GM21390 (cell line): ENCODE results near the gene IFT122.
"Not testable (repeated sequence)": the region's sequence is repeated elsewhere in the genome, so short reads cannot be mapped to it uniquely, and the experiment has no call there.

Source experiments
- ATAC-seq: cut with Tn5 transposase; IDR thresholded peaks from one replicate; pipeline ENCODE4 v1.9.1; 2021; ENCODE audit not compliant: unreplicated experiment

The IFT122 gene

DNA sequence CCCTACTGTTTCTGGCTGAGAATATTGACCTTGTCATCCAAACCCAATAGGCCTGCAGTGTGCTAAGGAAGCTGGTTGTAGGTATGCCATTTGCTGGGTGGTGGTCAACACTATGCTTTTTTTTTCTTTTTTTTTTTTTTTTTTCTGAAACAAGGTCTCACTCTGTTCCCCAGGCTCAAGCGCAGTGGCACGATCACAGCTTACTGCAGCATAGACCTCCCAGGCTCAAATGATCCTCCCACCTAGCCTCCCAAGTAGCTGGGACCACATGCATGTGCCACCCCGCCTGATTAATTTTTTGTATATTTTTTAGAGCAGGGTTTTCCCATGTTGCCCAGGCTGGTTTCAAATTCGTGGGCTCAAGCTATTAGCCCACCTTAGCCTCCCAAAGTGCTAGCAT, 52.7 kb downstream of the IFT122 start:
- no peak for ATAC-seq

DNA sequence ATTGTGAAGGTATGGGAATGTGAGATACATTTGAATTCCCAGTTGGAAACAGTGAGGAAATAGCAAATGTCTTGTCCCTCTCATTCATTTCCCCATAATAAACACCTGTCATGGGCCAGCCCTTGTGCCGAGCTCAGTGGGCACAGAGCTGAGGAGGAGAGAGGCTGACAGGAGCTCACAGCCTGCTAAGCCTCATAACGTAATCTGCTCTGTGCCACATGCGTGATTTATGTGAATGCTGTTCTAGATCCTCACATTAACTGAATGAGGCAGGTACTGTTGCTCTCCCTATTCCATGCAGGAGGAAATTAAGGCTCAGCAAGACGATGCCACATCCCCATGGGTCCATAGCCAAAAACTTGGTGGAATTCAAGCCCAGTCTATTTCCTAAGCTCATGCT, 53.2 kb downstream of the IFT122 start:
- ATAC-seq = no peak

DNA sequence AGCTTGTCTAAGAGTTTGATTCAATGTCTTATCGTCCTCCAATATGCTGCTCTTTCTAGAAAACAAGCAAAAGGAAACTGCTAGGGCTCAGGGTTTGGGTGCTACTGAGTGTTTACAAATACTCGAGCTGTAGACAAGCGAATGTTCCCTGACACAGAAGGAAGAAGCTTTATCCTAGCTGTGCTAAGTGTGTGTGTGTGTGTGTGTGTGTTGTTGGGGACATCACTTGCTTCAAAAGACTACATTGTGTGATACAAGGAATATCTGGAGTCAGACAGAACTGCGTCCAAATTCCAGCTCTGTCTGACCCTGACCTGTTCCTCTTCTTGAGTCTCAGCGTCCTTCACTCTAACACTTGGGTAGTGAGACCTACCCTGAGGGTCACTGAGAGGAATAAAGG, 54.5 kb downstream of the IFT122 start:
- ATAC-seq = not testable (repeated sequence)

DNA sequence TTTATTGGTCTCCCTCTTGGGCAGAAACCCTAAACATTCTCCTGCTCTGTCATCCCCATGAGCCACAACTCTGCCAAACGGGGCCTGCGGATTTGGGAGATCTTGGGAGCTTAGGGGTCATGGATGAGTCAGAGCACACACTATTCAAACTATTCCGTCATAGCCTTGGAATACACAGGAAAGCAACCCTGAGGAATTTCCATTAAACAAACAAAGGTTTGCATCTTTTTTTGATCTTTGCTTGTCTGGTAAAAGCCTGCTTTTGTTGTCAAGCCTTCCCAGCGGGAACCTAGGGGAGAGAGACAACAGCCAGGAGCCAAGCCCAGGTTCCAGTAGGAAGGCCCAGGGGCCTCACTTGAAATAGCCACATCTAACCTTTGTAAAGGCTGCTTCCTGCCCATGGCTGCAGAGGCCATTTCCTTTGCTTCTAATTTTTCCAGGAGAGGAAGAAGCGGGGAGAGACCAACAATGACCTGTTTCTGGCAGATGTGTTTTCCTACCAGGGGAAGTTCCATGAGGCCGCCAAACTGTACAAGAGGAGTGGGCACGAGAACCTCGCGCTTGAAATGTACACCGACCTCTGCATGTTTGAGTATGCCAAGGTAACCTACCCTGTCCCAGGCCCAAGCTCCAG, 55.1 kb downstream of the IFT122 start:
- ATAC-seq = not testable (repeated sequence)

DNA sequence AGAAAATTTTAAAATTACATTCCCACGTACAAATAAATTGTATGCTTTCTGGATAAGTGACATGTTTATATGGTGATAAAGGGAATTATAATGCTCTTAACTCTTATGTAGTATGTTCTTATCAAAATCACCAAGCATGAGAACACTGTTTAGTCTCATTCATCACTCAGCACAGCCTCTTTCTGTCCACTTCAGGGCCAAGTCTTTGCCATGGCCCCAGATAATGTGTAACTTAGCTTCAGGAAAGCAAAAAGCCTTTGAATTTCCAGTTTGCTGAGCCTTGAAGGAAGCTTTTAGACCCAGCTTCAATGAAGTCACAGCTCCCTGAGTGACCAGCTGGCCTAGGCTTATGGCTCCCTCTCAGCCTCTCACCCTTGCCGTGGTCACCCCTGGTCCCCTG, 57.9 kb downstream of the IFT122 start:
- ATAC-seq = not testable (repeated sequence)

DNA sequence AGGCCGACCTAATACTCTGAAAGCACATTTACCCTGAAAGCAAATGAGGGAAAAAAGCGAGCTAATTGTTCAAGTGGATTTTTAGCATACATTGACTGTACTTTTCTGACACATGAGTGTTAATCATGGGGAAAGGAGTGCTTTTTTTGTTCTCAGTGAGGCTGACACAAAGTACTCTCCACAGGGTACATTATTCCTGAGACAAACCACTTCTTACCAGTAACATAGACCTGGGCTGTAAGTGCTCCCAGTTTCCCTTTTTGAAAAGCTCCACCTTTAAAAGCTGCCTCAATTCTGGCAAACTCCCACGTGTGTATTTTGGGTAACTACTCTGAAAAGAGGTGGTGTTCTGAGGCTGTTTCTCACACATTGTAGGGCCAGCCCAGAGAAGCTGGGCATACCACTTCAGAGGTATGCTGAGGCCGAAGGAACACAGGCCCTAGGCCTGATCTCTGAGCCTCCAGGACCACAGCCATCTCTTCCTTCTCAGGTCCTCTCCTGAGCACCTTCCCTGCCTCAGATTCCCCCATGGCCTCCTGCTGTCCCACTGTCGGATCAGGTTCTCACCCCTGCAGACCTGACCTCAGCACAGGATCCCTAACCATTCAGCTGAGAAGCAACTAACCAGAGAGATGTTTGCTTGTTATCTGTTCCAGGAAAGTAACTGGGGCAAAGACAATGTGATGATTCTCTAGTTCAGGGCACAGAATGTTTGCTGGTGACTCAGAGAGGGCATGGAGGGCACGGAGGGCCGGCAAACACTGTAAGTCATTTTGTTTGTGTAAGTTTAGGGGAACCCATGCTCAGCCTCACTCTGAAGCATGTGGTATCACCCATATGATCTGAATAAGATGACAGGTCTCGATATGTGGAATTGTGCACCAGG, 58.8 kb downstream of the IFT122 start:
- ATAC-seq = not testable (repeated sequence)

DNA sequence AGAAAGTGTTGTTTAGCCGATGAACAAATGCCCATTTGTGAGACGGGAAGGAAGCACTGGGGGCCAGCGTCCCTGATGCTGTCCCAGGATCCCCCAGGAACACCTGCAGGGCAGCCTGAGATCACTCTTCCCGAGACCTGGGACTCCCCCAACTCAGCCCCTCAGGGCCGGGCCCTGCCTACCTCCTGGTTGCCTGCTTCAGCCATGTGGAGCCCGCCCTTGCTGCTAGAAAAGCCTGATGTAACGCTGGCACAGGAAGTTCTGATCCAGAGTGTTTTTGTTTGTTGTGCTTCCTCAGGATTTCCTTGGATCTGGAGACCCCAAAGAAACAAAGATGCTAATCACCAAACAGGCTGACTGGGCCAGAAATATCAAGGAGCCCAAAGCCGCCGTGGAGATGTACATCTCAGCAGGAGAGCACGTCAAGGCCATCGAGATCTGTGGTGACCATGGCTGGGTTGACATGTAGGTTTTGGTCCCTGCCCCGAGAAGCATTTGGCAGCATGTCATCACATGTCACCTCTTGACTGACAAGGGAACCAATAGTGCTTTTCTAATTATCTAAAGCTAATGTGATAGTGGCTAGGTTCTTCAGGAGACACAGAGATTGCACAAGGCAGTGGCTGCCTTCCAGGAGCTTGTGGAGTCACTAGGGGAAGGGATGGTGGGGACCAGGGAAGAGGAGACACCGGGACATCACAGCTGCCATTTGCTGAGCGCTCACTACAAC, 59.7 kb downstream of the IFT122 start:
- not testable (repeated sequence) for ATAC-seq

DNA sequence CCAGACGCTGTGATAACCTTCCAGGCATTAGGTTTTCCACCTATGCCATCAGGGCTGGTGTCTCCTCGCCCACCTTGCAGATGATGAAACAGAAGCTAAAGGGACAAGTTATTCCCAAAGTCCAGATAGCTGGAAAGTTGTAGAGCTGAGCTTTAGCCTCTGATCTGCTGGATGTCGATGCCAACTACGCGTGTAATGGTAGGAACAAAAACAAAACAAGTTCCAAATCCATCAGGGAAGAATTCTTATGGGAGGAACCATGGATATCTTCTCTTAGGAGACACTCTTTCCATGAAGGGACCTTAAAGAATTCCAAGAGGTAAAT, 60.3 kb downstream of the IFT122 start:
- no peak for ATAC-seq

DNA sequence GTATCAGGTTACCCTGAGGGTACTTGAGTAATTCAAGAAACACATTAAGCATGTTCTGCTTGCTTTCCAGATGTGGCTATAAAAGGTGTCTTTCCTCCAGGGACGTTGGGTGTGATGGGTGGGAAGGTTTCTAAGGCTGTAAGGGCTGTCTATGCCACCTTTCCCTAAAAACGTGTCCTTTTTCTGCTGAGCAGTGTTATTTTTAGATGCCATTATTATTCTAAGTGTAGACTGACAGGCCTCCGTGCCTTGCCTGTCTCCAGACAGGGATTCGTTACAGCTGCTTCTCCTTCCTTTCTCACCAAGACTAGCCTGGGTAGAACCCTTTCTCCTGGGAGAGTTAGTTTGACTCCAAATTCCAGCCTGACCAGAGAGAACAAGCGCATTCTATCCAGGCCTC, 61.6 kb downstream of the IFT122 start:
- ATAC-seq = no peak

DNA sequence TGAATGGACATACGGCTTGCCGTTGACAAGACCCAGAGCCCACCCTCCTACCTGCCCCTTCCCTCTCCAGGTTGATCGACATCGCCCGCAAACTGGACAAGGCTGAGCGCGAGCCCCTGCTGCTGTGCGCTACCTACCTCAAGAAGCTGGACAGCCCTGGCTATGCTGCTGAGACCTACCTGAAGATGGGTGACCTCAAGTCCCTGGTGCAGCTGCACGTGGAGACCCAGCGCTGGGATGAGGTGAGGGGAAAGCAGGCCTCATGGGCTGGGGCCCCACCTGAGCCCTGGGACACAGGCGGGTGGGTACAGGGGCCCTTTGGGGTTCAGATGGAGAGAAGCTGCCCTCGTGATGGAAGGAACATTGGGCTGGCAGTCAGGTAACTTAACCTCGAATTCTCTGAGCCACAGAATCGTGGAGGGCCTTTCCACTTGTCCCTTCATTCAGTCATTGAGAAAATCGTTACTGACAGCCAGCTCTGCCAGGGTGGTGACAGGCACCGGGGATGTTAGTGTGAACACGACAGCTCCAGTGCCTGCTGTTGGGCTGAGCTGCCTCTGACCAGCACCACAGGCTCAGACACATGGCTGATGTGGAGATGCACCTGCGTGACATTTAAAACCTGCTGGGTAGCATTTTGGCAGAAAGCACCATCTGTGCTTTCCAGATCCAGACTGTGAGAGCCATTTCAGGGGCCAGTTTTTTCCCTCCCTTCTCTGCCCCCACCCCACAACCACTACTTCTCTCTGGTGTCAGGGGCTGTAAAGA, 62.8 kb downstream of the IFT122 start:
- no peak for ATAC-seq

DNA sequence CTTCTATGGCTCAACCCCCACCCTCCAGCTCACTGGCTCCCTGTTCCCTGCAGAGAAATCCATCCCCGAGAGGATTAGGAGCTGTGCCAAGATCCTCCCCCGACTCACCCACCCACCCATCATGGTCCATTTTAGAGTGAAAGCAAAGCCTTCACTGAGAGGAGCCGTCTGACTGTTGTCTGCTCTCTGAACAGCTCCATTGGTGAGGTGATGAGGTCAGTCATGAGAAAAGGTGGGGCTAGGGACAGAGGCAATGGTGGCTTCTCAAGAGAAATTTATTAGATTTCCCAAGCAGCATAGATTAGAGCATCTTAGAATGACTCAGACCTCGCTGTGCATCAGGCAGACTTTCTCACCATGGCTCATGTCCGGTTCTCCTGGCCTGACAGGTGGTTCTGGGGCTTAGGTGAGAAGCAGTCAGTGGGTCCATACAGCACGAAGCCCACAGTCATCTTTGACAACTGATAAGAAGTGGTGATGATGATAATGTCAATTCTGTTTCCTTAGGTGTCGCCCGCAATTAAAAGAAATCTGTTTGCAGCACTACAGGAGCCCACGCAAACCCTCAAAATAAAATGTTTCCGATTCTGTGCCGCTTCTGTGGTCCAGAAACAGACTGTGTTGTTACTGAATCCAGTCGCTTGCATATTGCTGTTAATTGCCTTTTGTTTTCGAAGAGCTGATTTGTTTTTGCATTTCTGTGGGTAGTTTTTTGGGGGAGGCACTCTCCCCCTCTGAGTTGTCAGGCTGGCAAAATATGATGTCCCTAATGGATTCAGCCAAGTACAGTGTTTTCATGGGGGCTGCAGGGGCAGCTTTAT, 63.7 kb downstream of the IFT122 start:
- no peak for ATAC-seq

DNA sequence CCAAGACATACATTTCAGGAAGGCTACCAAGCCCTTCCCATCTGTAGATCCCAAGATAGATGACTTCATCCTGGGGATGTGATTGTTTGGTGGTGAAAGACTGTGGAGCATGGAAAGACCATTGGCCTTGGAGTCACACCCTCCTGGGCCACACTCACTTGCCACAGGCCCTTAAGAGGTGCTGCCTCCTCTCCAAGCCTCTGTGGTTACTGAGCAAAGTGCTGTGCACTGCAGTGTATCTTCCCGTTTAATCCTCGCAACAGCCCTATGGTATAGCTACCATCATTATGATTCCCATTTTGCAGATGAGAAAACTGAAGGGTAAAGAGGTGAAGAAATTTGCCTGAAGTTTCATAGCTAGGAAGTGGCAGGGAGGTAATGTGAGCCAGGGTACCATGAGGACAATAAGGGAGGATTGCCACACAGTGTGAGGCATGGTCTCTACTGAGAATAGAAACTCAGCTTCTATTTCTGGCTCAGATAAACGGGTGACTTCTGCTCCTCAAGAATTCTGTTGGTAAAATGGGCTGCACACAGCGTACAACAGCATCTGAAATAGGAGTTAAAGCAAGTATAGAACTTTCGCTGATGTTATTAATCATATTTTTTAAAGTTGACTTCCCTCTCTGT, 64.6 kb downstream of the IFT122 start:
- no peak for ATAC-seq

DNA sequence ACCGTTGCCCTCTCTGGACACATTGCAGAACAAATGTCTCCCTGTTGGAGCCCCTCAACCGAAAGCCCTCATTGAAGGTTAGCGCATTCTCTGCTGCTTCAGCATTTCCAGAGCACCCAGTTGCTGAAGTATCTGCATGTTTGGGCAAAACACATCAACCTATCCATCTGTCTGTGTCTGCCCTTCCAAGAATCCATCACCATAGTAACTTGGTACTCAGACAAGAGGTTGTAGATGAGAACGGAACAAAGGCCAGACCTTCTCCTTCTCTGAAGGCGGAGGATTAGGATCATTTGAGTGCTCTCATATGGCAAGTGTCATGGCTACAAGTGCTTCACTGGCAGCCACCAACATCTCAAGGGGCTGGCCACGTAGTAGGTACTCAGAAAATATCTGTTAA, 65.3 kb downstream of the IFT122 start:
- ATAC-seq = no peak

DNA sequence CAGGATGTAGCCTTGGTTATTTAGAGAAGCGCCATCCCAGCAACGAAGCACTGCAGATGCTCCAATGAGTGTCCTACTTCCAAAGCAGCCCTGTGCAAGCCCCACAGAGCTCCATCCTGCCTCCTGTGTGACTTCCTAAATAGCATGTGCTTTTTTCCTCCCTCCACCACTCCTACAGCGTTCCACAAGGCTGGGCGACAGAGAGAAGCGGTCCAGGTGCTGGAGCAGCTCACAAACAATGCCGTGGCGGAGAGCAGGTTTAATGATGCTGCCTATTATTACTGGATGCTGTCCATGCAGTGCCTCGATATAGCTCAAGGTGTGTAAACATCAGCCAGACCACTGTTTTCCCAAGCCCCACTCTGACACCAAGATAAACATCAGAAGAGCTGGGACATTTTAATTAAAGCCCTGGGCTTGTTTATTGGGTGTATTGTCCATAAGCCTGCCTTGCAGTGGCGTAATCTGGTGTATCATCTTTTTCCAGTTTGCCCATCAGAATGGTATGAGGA, 66.3 kb downstream of the IFT122 start:
- no peak for ATAC-seq

DNA sequence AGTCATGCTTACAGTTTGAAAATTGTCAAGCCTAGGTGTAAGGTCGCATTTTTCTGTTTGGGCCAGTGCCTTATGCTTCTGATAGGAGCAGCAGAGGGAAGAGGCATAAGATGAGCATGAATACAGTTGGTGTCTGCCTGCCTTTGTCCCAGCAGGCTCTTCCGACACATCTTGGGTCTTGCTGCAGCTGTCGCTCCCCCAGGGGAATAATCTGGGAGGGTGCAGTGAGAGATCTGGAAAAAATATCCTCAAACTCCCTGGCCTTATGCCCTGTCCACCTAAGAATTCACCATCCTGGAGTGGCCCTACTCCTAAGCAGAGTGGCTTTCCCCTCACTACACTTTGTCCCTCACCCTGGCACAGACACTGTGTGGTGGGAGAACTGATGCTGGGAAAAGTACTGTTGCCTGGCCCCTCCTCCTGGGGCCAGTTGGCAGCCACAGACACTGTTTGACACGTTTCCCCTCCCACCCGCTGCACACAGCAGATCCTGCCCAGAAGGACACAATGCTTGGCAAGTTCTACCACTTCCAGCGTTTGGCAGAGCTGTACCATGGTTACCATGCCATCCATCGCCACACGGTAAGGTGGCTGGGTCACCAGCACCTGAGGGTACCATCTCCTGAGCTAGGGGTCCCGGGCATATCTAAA, 67.3 kb downstream of the IFT122 start:
- no peak for ATAC-seq

DNA sequence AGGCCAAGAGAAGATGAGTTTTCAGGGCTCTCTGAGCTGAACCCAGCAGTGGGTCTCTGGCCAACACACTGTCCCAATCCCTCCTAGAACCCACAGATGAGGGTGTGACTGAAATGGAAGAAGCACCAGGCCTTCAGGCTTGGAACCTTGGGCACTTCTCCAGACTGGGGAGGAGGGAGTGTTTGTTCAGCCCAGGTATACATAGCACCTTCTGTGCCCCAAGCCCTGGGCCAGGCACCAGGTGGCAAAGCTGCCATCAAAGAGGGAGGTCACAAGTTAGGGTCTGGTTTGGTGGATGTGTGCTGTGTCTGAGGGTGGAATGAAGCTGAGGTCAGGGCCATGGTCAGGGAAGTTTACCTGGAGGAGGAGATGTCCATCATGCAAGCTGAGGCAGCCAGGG, 72.6 kb downstream of the IFT122 start:
- no peak for ATAC-seq

DNA sequence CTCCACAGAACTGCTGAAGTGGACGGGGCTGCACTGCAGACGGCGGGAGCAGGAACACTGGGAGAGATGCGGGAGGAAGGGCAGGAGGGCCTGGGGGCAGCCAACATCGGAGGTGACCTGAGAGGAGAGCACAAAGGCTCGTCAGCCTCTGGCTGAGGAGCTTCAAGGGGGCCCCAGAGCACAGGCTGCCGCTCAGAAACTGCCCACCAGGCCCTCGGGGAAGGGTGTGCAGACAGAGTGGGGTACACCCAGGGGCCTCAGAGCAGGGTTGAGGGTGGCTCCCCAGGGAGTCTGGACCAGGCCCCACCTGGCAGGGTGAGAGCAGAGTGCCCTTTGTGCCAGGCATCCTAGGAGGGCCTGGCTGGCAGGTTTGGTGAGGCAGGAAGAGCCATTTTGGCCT, 73.7 kb downstream of the IFT122 start:
- ATAC-seq = no peak

DNA sequence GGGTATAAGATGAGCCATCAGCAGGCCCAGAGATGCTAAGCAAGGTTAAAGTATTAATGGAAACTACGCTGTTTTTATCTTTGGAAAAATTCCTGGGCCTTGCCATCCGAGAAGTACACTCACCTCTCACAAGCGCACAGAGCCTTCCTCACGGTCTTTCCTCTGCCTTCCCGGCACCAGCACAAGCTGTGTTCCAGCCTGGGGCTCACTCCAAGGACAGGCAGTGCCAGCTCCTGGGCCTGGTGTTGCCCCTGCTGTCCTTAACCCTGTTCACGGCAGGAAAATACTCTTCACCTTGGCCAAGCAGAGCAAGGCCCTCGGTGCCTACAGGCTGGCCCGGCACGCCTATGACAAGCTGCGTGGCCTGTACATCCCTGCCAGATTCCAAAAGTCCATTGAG, 74.1 kb downstream of the IFT122 start:
- no peak for ATAC-seq

DNA sequence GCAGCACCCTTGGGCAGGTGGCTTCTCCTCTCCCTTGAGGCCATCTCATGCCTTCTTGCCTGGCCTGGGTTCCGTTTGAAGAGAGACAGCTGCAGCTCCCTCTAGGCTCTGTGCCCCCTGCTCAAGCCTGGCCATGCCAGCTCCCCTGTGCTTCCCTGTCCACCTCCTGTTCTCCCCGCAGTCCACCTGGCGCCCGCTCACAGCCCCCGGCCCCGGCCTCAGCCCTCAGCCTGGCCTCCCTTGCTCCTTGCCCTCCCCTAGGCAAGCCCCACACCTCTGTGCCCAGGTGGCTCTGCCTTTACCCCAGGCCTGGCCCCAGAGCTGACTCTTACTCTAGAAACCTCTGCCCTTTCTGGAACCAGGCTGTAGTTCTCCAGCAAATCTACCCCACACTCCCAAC, 74.5 kb downstream of the IFT122 start:
- ATAC-seq = no peak
